Left kidney (tissue), 2 donors: ENCODE results near the gene MOB2. TPM values are rescaled to one million over a fixed set of nuclear protein-coding genes. Genes with fewer than 3 reads are reported as not detected.

Source experiments
- DNase-seq: peaks from one replicate; pipeline ENCODE4 v3.0.0-alpha.2; 2013
- polyA plus RNA-seq: library from polyadenylated mRNA; unstranded; fragments of 120-200 nt; gene quantifications from one replicate; pipeline ENCODE4 v1.2.1, GENCODE V29; 2013; ENCODE audit not compliant: insufficient read length

The MOB2 gene
- polyA plus RNA-seq, 1 donor, result 29.4 TPM

GRCh38 chr11:1421291-1421690, 65.3 kb downstream of the MOB2 start:
- no peak for DNase-seq

- no peak for DNase-seq
Measured at GRCh38 chr11:1419811-1420210, 66.8 kb downstream of the MOB2 start.

Other genes starting within 250 kb of the MOB2 start
- 28.7 TPM for gene TOLLIP, start 177.1 kb downstream of the MOB2 start, polyA plus RNA-seq
- 0.90 TPM for gene BRSK2, start 96.8 kb downstream of the MOB2 start, polyA plus RNA-seq
- gene DUSP8, start 85.5 kb upstream of the MOB2 start, polyA plus RNA-seq, result 3.2 TPM
- gene KRTAP5-1, start 98.5 kb upstream of the MOB2 start, polyA plus RNA-seq, result 0.35 TPM
- not detected for gene KRTAP5-2, start 111.5 kb upstream of the MOB2 start, polyA plus RNA-seq
- gene KRTAP5-3, start 121.7 kb upstream of the MOB2 start, polyA plus RNA-seq, result not detected
- not detected for gene KRTAP5-4, start 135.4 kb upstream of the MOB2 start, polyA plus RNA-seq
- gene KRTAP5-5, start 143.0 kb upstream of the MOB2 start, polyA plus RNA-seq, result not detected
- not detected for gene KRTAP5-6, start 210.4 kb upstream of the MOB2 start, polyA plus RNA-seq